H1 (cell line): ENCODE measurements around the gene POU2F2. TPM values are rescaled to one million over a fixed set of nuclear protein-coding genes. Genes with fewer than 3 reads are reported as not detected.

Experiments used
- CTCF ChIA-PET: fragments of 300-600 bp; sonication (Branson Sonifier 250); formaldehyde crosslinking; loops from one replicate; lab custom pipeline; 2021; ENCODE audit not compliant: partially characterized antibody; lab: Charles Lee
- POLR2A ChIA-PET: fragments of 300-600 bp; sonication (Branson Sonifier 250); formaldehyde crosslinking; loops from one replicate; lab custom pipeline; 2021; ENCODE audit warnings: inconsistent platforms; ENCODE audit not compliant: partially characterized antibody; lab: Charles Lee
- DNase-seq, 2 experiments: peaks; one replicate each; pipeline versions ENCODE4 v3.0.0 to v3.0.0-alpha.2; 2010 to 2022; ENCODE audit warnings: low spot score in 2 of 2, low read depth in 1 of 2, mixed read lengths in 1 of 2
- FAIRE-seq: peaks from 2 replicates; lab custom pipeline; 2011; peaks lifted over from hg19 to GRCh38; lab: Jason Lieb, UNC
- H2AFZ ChIP-seq: 2 replicates; pipeline ENCODE4 v1.8.1; 2012; ENCODE audit warnings: low read length, inconsistent platforms
- H2AK5ac ChIP-seq: 2 replicates; pipeline ENCODE4 v1.6.1; 2013; ENCODE audit warnings: low read depth, low read length
- H2BK120ac ChIP-seq: replicated peaks from 2 replicates; pipeline ENCODE3; 2013; ENCODE audit warnings: low read depth, low read length, inconsistent platforms
- H2BK12ac ChIP-seq: 2 replicates; pipeline ENCODE4 v1.6.1; 2013; ENCODE audit warnings: low read depth, low read length
- H2BK15ac ChIP-seq: 2 replicates; pipeline ENCODE4 v1.6.1; 2013; ENCODE audit warnings: low read length
- H2BK20ac ChIP-seq: 2 replicates; pipeline ENCODE4 v1.6.1; 2013; ENCODE audit warnings: low read length
- H2BK5ac ChIP-seq: 2 replicates; pipeline ENCODE4 v1.6.1; 2013; ENCODE audit warnings: low read depth, low read length
- H3K14ac ChIP-seq: 2 replicates; pipeline ENCODE4 v1.6.1; 2013; ENCODE audit warnings: inconsistent platforms; ENCODE audit not compliant: insufficient read length
- H3K18ac ChIP-seq: 2 replicates; pipeline ENCODE4 v1.6.1; 2013; ENCODE audit warnings: low read length; ENCODE audit errors: extremely low read depth
- H3K23ac ChIP-seq: 2 replicates; pipeline ENCODE4 v1.6.1; 2013; ENCODE audit warnings: inconsistent platforms; ENCODE audit not compliant: insufficient read length
- H3K23me2 ChIP-seq: 2 replicates; pipeline ENCODE4 v1.6.1; 2013; ENCODE audit warnings: low read depth, low read length
- H3K27ac ChIP-seq: 2 replicates; pipeline ENCODE4 v1.6.1; 2011; ENCODE audit warnings: low read depth, low read length, inconsistent platforms
- H3K27me3 ChIP-seq, 4 experiments: replicated peaks in 1 of 4; 1 replicate in 1 of 4; 2 replicates in 3 of 4; pipeline versions ENCODE4 v1.6.1 to v1.8.1; 2011 to 2013; ENCODE audit warnings: low read length in 3 of 4, mild to moderate bottlenecking in 3 of 4, inconsistent platforms in 2 of 4, mixed read lengths in 2 of 4, moderate library complexity in 1 of 4; ENCODE audit not compliant: control insufficient read depth in 3 of 4, insufficient read depth in 3 of 4; ENCODE audit errors: extremely low read depth in 1 of 4
- H3K36me3 ChIP-seq, 4 experiments: 2 replicates each; pipeline versions ENCODE4 v1.6.1 to v1.8.1; 2011 to 2013; ENCODE audit warnings: mild to moderate bottlenecking in 4 of 4, low read length in 3 of 4, moderate library complexity in 2 of 4, control low read depth in 1 of 4, inconsistent platforms in 1 of 4; ENCODE audit not compliant: insufficient read depth in 4 of 4, control insufficient read depth in 2 of 4
- H3K4ac ChIP-seq: replicated peaks from 2 replicates; pipeline ENCODE3; 2013; ENCODE audit warnings: low read length, low read depth, mixed read lengths, inconsistent platforms; ENCODE audit not compliant: insufficient read length
- H3K4me1 ChIP-seq, 4 experiments: replicated peaks in 1 of 4; 1 replicate in 1 of 4; 2 replicates in 3 of 4; pipeline versions ENCODE4 v1.6.1 to v1.8.1; 2011 to 2013; ENCODE audit warnings: low read length in 3 of 4, inconsistent platforms in 2 of 4, mixed read lengths in 1 of 4; ENCODE audit not compliant: insufficient read depth in 4 of 4, control insufficient read depth in 3 of 4
- H3K4me2 ChIP-seq, 2 experiments: 2 replicates each; pipeline versions ENCODE4 v1.6.1 to v1.8.1; 2011 to 2013; ENCODE audit warnings: low read depth in 2 of 2, low read length in 2 of 2, control low read depth in 1 of 2, inconsistent platforms in 1 of 2, mild to moderate bottlenecking in 1 of 2; ENCODE audit not compliant: insufficient read depth in 1 of 2
- H3K4me3 ChIP-seq, 4 experiments: fragments of 200-600, 300-600 bp in 1 of 4; sonication (generic), shearing (Covaris generic), sonication (Bioruptor Twin) in 1 of 4; 2 replicates each; pipeline versions ENCODE4 v1.5.1 to v1.8.1; 2011 to 2016; ENCODE audit warnings: low read length in 4 of 4, low read depth in 3 of 4, control low read depth in 2 of 4, inconsistent platforms in 2 of 4, mild to moderate bottlenecking in 2 of 4, mixed read lengths in 1 of 4, moderate library complexity in 1 of 4; ENCODE audit not compliant: insufficient read depth in 2 of 4; ENCODE audit errors: extremely low read depth in 1 of 4
- H3K56ac ChIP-seq: replicated peaks from 2 replicates; pipeline ENCODE3; 2013; ENCODE audit warnings: low read depth, mild to moderate bottlenecking, mixed read lengths, low read length, inconsistent platforms; ENCODE audit not compliant: insufficient read length
- H3K79me1 ChIP-seq: 2 replicates; pipeline ENCODE4 v1.6.1; 2013; ENCODE audit warnings: low read depth, low read length, control low read depth
- H3K79me2 ChIP-seq, 2 experiments: 2 replicates each; pipeline versions ENCODE4 v1.6.1 to v1.8.1; 2012 to 2013; ENCODE audit warnings: low read length in 2 of 2, mild to moderate bottlenecking in 2 of 2, inconsistent platforms in 1 of 2; ENCODE audit not compliant: insufficient read depth in 2 of 2, control insufficient read depth in 1 of 2
- H3K9ac ChIP-seq, 4 experiments: replicated peaks in 1 of 4; 1 replicate in 1 of 4; 2 replicates in 3 of 4; pipeline versions ENCODE4 v1.6.1 to v1.8.1; 2011 to 2013; ENCODE audit warnings: low read depth in 3 of 4, low read length in 3 of 4, control low read depth in 2 of 4, mild to moderate bottlenecking in 2 of 4, moderate library complexity in 2 of 4, inconsistent platforms in 1 of 4; ENCODE audit errors: extremely low read depth in 1 of 4
- H3K9me3 ChIP-seq, 2 experiments: 2 replicates each; pipeline versions ENCODE4 v1.6.1 to v1.8.1; 2012 to 2013; ENCODE audit warnings: mild to moderate bottlenecking in 2 of 2, moderate library complexity in 2 of 2, control low read depth in 1 of 2, inconsistent platforms in 1 of 2, low read depth in 1 of 2, low read length in 1 of 2, mixed read lengths in 1 of 2; ENCODE audit not compliant: insufficient read depth in 2 of 2
- H4K20me1 ChIP-seq, 2 experiments: replicated peaks in 1 of 2; 2 replicates each; pipeline versions ENCODE3 to v1.8.1; 2011 to 2013; ENCODE audit warnings: inconsistent platforms in 2 of 2, low read length in 2 of 2, mild to moderate bottlenecking in 1 of 2; ENCODE audit not compliant: insufficient read depth in 2 of 2, control insufficient read depth in 1 of 2
- H4K5ac ChIP-seq: 2 replicates; pipeline ENCODE4 v1.6.1; 2013; ENCODE audit warnings: low read length, low read depth, mixed read lengths, inconsistent platforms; ENCODE audit not compliant: insufficient read length
- H4K8ac ChIP-seq: 2 replicates; pipeline ENCODE4 v1.8.0; 2013; ENCODE audit warnings: mild to moderate bottlenecking, moderate library complexity, low read length, inconsistent platforms; ENCODE audit not compliant: insufficient read depth; ENCODE audit errors: extremely low read depth
- H4K91ac ChIP-seq: replicated peaks from 2 replicates; pipeline ENCODE3; 2013; ENCODE audit warnings: low read length, mixed read lengths, inconsistent platforms; ENCODE audit not compliant: insufficient read length
- BRCA1 ChIP-seq: IDR thresholded peaks from 2 replicates; pipeline ENCODE4 v1.6.1; 2012; ENCODE audit warnings: low read depth, low read length, improper control_type of control experiment
- CEBPB ChIP-seq: IDR thresholded peaks from 2 replicates; pipeline ENCODE4 v1.6.1; 2012; ENCODE audit warnings: low read depth, low read length
- E2F6 ChIP-seq: IDR thresholded peaks from 2 replicates; pipeline ENCODE4 v1.6.1; 2012; ENCODE audit warnings: inconsistent platforms
- EP300 ChIP-seq, 2 experiments: IDR thresholded peaks; 1 replicate in 1 of 2; 2 replicates in 1 of 2; pipeline ENCODE4 v1.6.1; 2011 to 2012; ENCODE audit warnings: low read depth in 2 of 2, low read length in 2 of 2, mild to moderate bottlenecking in 2 of 2, borderline replicate concordance in 1 of 2, inconsistent platforms in 1 of 2, moderate library complexity in 1 of 2
- FOSL1 ChIP-seq: IDR thresholded peaks from 2 replicates; pipeline ENCODE4 v1.6.1; 2011; ENCODE audit warnings: mild to moderate bottlenecking, low read depth, low read length, moderate library complexity; ENCODE audit not compliant: insufficient read depth
- GABPA ChIP-seq: IDR thresholded peaks from 2 replicates; pipeline ENCODE4 v1.6.1; 2011; ENCODE audit warnings: mild to moderate bottlenecking, low read length, moderate library complexity, borderline replicate concordance; ENCODE audit not compliant: insufficient read depth
- HDAC2 ChIP-seq, 2 experiments: fragments of 300-600 bp in 1 of 2; sonication (generic) in 1 of 2; IDR thresholded peaks; 2 replicates each; pipeline ENCODE4 v1.6.1; 2011 to 2012; ENCODE audit warnings: low read depth in 2 of 2, low read length in 2 of 2, mild to moderate bottlenecking in 2 of 2, moderate library complexity in 2 of 2, borderline replicate concordance in 1 of 2, inconsistent platforms in 1 of 2
- JUN ChIP-seq: IDR thresholded peaks from 2 replicates; pipeline ENCODE4 v1.6.1; 2011; ENCODE audit warnings: low read depth, mild to moderate bottlenecking, improper control_type of control experiment, low read length
- NANOG ChIP-seq: IDR thresholded peaks from 2 replicates; pipeline ENCODE4 v1.6.1; 2011; ENCODE audit warnings: low read length, low read depth, mild to moderate bottlenecking, inconsistent platforms; ENCODE audit not compliant: insufficient read depth, poor library complexity, severe bottlenecking
- POLR2AphosphoS5 ChIP-seq: IDR thresholded peaks from 2 replicates; pipeline ENCODE4 v1.6.1; 2011; ENCODE audit warnings: low read depth, low read length
- RAD21 ChIP-seq, 2 experiments: IDR thresholded peaks in 1 of 2; conservative IDR thresholded peaks in 1 of 2; 2 replicates each; pipeline ENCODE4 v1.6.1; 2011; ENCODE audit warnings: low read depth in 2 of 2, low read length in 2 of 2, improper control_type of control experiment in 1 of 2, inconsistent platforms in 1 of 2, mild to moderate bottlenecking in 1 of 2, moderate library complexity in 1 of 2
- SP1 ChIP-seq: IDR thresholded peaks from 2 replicates; pipeline ENCODE4 v1.6.1; 2011; ENCODE audit warnings: low read depth, low read length
- TBP ChIP-seq: IDR thresholded peaks from 2 replicates; pipeline ENCODE4 v1.6.1; 2011; ENCODE audit warnings: low read depth, low read length, improper control_type of control experiment
- WGBS, 2 experiments: shearing (Covaris generic) in 1 of 2; methylation state at CpG; one replicate each; pipeline versions ENCODE4 v1.1.6 to v1.1.7; 2013 to 2015; ENCODE audit warnings: low lambda C conversion rate in 2 of 2, mixed read lengths in 2 of 2, inconsistent platforms in 1 of 2, low coverage in 1 of 2, missing lambda C conversion rate in 1 of 2; ENCODE audit not compliant: insufficient replicate concordance in 2 of 2, insufficient coverage in 1 of 2, insufficient read length in 1 of 2; ENCODE audit errors: extremely low coverage in 1 of 2, missing lambda C conversion rate in 1 of 2; 5-methylcytosine and 5-hydroxymethylcytosine counted together
- polyA plus RNA-seq, 7 experiments: library from polyadenylated mRNA; depleted of rRNA in 3 of 7; stranded (reverse) in 5 of 7; unstranded in 2 of 7; fragments of >200 nt in 5 of 7; fragments of 200-250 nt in 2 of 7; gene quantifications; 1 replicate in 5 of 7; 2 replicates in 1 of 7; 4 replicates in 1 of 7; pipeline versions ENCODE4 v1.2.1 to v1.2.3, GENCODE V29; 2011 to 2013; ENCODE audit warnings: missing spikeins in 2 of 7, mixed read lengths in 2 of 7
- total RNA-seq: library from RNA; stranded (reverse); fragmentation: NEBNext Ultra II Directional; extraction: Animal tissue kit (Norgen Biotek cat#: 25700); gene quantifications from 2 replicates; pipeline ENCODE4 v1.2.1, GENCODE V29; 2021

The POU2F2 gene
- total and polyA plus RNA-seq, 2 of the 8 experiments (the other 6 are each of a cell fraction or from before 2014, with no cell fraction given) = 5.0 to 6.1 TPM

- Histone ChIP-seq H3K9ac (no peak overlapping the region), H4K20me1 (no peaks in the 10 kb centered on the region), H3K4me2 (no peak overlapping the region), H3K4me1 (no peaks in the 10 kb centered on the region), H3K4ac (no peak overlapping the region), H3K36me3 (no peaks in the 10 kb centered on the region), H2AK5ac (no peak overlapping the region), H3K23me2 (no peaks in the 10 kb centered on the region), H4K5ac (no peak overlapping the region), H2BK15ac (no peak overlapping the region), H3K27ac (no peak overlapping the region), H3K79me1 (no peaks in the 10 kb centered on the region), H4K91ac (no peak overlapping the region), H2BK120ac (no peak overlapping the region), H4K8ac (no peak overlapping the region), H2AFZ (no peak overlapping the region), H2BK20ac (no peak overlapping the region), H3K56ac (no peak overlapping the region), H2BK12ac (no peak overlapping the region), H2BK5ac (no peak overlapping the region), H3K23ac (no peak overlapping the region), H3K18ac (no peak overlapping the region), H3K14ac (no peak overlapping the region), H3K9me3 (no peaks in the 10 kb centered on the region), H3K79me2 (no peaks in the 10 kb centered on the region), H3K27me3 (no peaks in the 10 kb centered on the region; a peak in 2 of 7 replicates), H3K4me3 (no peak overlapping the region)
- CTCF ChIA-PET = interaction anchor here (0.6 to 2.8 kb wide), 12 partner anchors 8 to 966 kb away, joined by 3 to 17 read pairs (median 4); partner anchors contain the start of gene POU2F2
- POLR2A ChIA-PET = interaction anchor here (1.1 to 1.5 kb wide), 2 partner anchors 10 to 11 kb away, joined by 3 to 4 read pairs; no protein-coding TSS in a partner anchor
- 66% methylated on average over 2 of the region's 2 CpGs; no CpG with 5 or more reads in 1 of the 2 experiments for WGBS, 2 experiments
- DNase-seq (no peak), FAIRE-seq (no peak)
- TF ChIP-seq TBP (no peak), RAD21 (IDR thresholded peaks at IDR 0.05 in 1 of 2, conservative IDR thresholded peaks at IDR 0.05 in 1 of 2; ENCODE audit: low read depth in 2 of 2, low read length in 2 of 2) (no peak), JUN (no peak), GABPA (no peak), NANOG (no peak), SP1 (no peak), POLR2AphosphoS5 (no peak), E2F6 (no peak), BRCA1 (no peak), CEBPB (no peak), FOSL1 (no peak), EP300 (IDR thresholded peaks at IDR 0.05; ENCODE audit: borderline replicate concordance in 1 of 2, low read depth in 2 of 2, low read length in 2 of 2) (no peak), HDAC2 (IDR thresholded peaks at IDR 0.05; ENCODE audit: borderline replicate concordance in 1 of 2, low read depth in 2 of 2, low read length in 2 of 2) (no peak)
These were observed 32.9 kb upstream of the POU2F2 start for GRCh38 chr19:42165146-42165545.
